Stimulated activated CD4-positive, alpha-beta T cell treated with anti-CD3 and anti-CD28 coated beads, TNF-alpha, amount 100 ng/mL, for 4 hours (primary cell): ENCODE results near the gene PPP1R11.
"Not testable (repeated sequence)": the region's sequence is repeated elsewhere in the genome, so short reads cannot be mapped to it uniquely, and the experiment has no call there.

Experiments used
- DNase-seq, 3 experiments: peaks; one replicate each; pipeline ENCODE4 v3.0.0-alpha.2; 2020; ENCODE audit warnings: low read depth in 3 of 3

PPP1R11 gene

GRCh38 chr6:30066577-30067459 is at the start of gene PPP1R11:
Gene PPP1R11, plus strand, starts transcription at chr6:30067198. Its CDS starts 213 bp downstream, at chr6:30067411.
- DNase-seq: peak; percentile 91 to 98 (median 98)

- no peak for DNase-seq
These were observed 47.2 kb upstream of the PPP1R11 start for GRCh38 chr6:30019819-30020218.

- DNase-seq: no peak
These were observed 46.4 kb upstream of the PPP1R11 start for GRCh38 chr6:30020626-30021025.

GRCh38 chr6:30022189-30022588 is 44.8 kb upstream of the PPP1R11 start:
- no peak for DNase-seq

GRCh38 chr6:30022712-30023111 is 44.3 kb upstream of the PPP1R11 start:
- not testable (repeated sequence) for DNase-seq

- DNase-seq: no peak
These were observed 41.8 kb upstream of the PPP1R11 start for GRCh38 chr6:30025186-30025585.

GRCh38 chr6:30029588-30029987 is 37.4 kb upstream of the PPP1R11 start:
- no peak for DNase-seq

- no peak for DNase-seq
These were observed 35.6 kb upstream of the PPP1R11 start for GRCh38 chr6:30031381-30031780.

- DNase-seq: not testable (repeated sequence)
These were observed 33.6 kb upstream of the PPP1R11 start for GRCh38 chr6:30033440-30033839.

- no peak for DNase-seq
These were observed 31.2 kb upstream of the PPP1R11 start for GRCh38 chr6:30035784-30036183.

- no peak for DNase-seq
These were observed 29.7 kb upstream of the PPP1R11 start for GRCh38 chr6:30037182-30037788.

GRCh38 chr6:30041221-30041620 is 25.8 kb upstream of the PPP1R11 start:
- DNase-seq: no peak

- no peak for DNase-seq
These were observed 25.2 kb upstream of the PPP1R11 start for GRCh38 chr6:30041821-30042220.

GRCh38 chr6:30042476-30042875 is 24.5 kb upstream of the PPP1R11 start:
- no peak for DNase-seq

- no peak for DNase-seq
These were observed 24.1 kb upstream of the PPP1R11 start for GRCh38 chr6:30042914-30043313.

GRCh38 chr6:30043744-30044143 is 23.3 kb upstream of the PPP1R11 start:
- DNase-seq: no peak

- DNase-seq: no peak
These were observed 22.4 kb upstream of the PPP1R11 start for GRCh38 chr6:30044630-30045029.

GRCh38 chr6:30047220-30047619 is 19.8 kb upstream of the PPP1R11 start:
- DNase-seq: no peak

GRCh38 chr6:30053682-30054081 is 13.3 kb upstream of the PPP1R11 start:
- no peak for DNase-seq

GRCh38 chr6:30055513-30055912 is 11.5 kb upstream of the PPP1R11 start:
- DNase-seq: no peak

GRCh38 chr6:30060606-30061091 is 6.3 kb upstream of the PPP1R11 start:
- DNase-seq: no peak

- peak; percentile 68 to 82 (median 78) for DNase-seq
These were observed 5.7 kb upstream of the PPP1R11 start, which contains the start of gene POLR1H for GRCh38 chr6:30061092-30061857. Gene POLR1H, plus strand, starts transcription at chr6:30061265. Its CDS starts 260 bp downstream, at chr6:30061525.
